ENCODE results near the gene NFKBIE. TPM values are rescaled to one million over a fixed set of nuclear protein-coding genes. Genes with fewer than 3 reads are reported as not detected.

Gene NFKBIE
- total and polyA plus RNA-seq, 7 donors, result 4.7 to 16.2 (median 10.0) TPM

DNA sequence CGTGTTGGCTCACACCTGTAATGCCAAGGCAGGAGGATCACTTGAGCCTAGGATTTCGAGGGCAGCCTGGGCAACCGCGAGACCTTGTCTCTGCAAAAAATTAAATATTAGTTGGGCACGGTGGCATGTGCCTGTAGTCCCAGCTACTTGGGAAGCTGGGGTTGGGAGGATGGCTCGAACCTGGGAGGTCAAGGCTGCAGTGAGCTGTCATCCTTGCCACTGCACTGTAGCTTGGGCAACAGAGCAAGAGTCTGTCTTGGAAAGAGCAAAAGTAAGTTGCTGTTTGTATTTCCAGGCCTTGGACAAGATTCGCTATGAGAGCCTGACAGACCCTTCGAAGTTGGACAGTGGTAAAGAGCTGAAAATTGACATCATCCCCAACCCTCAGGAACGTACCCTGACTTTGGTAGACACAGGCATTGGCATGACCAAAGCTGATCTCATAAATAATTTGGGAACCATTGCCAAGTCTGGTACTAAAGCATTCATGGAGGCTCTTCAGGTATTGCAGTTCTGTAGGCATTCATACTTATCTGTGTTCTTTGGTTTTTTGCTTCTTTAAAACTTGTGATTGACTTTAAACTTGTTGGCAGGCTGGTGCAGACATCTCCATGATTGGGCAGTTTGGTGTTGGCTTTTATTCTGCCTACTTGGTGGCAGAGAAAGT lies 16.1 kb downstream of the NFKBIE start:
- H3K9me3 ChIP-seq, result no peaks in the 10 kb centered on the region
- H3K4me3 ChIP-seq, result no peak overlapping the region
- intact Hi-C loops (cut with DNase I), result no loop called here
- peaks cover 36 to 55% (median 52%) of the 10 kb centered on the region in 4 donors for H3K36me3 ChIP-seq
- no peak for DNase-seq
- peaks cover 0 to 29% (median 25%) of the 10 kb centered on the region in 4 donors for H3K4me1 ChIP-seq
- WGBS, 2 donors, result 80 to 83% methylated on average over 9 of the region's 9 CpGs
- peak overlapping the region in 3 of 4 donors; percentile 0 to 96 (median 96) for H3K27ac ChIP-seq
- no peaks in the 10 kb centered on the region for H3K27me3 ChIP-seq
- TF ChIP-seq EP300 (IDR thresholded peaks at IDR 0.05), result no peak
- TF ChIP-seq, protein P1, sequence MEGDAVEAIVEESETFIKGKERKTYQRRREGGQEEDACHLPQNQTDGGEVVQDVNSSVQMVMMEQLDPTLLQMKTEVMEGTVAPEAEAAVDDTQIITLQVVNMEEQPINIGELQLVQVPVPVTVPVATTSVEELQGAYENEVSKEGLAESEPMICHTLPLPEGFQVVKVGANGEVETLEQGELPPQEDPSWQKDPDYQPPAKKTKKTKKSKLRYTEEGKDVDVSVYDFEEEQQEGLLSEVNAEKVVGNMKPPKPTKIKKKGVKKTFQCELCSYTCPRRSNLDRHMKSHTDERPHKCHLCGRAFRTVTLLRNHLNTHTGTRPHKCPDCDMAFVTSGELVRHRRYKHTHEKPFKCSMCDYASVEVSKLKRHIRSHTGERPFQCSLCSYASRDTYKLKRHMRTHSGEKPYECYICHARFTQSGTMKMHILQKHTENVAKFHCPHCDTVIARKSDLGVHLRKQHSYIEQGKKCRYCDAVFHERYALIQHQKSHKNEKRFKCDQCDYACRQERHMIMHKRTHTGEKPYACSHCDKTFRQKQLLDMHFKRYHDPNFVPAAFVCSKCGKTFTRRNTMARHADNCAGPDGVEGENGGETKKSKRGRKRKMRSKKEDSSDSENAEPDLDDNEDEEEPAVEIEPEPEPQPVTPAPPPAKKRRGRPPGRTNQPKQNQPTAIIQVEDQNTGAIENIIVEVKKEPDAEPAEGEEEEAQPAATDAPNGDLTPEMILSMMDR (IDR thresholded peaks at IDR 0.05), result no peak
- TF ChIP-seq POLR2AphosphoS5 (IDR thresholded peaks at IDR 0.05), result no peak
- no peak for TF ChIP-seq POLR2A (IDR thresholded peaks at IDR 0.05)

DNA sequence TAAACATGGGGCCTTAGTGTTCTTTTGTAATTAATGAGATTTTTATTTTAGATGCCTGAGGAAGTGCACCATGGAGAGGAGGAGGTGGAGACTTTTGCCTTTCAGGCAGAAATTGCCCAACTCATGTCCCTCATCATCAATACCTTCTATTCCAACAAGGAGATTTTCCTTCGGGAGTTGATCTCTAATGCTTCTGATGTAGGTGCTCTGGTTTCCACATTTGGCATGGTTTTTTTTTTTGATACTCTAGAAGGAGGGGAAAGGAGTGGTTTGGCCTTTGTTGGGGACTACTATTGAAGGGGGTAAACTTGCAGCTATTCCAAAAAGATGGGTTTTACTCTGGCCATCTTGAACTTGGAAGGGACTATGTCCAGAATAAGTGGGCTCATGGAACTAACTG lies 16.8 kb downstream of the NFKBIE start:
- H3K9me3 ChIP-seq, result no peaks in the 10 kb centered on the region
- H3K27ac ChIP-seq, result peak overlapping the region; percentile 96 to 99 (median 96)
- intact Hi-C loops (cut with DNase I), result no loop called here
- H3K4me1 ChIP-seq, result peaks cover 0 to 25% (median 24%) of the 10 kb centered on the region in 4 donors
- peaks cover 30 to 49% (median 48%) of the 10 kb centered on the region in 4 donors for H3K36me3 ChIP-seq
- WGBS, 2 donors, result 20 to 32% methylated on average over 1 of the region's 1 CpG
- DNase-seq, result no peak
- TF ChIP-seq EP300 (IDR thresholded peaks at IDR 0.05) (no peak), POLR2A (IDR thresholded peaks at IDR 0.05) (no peak), POLR2AphosphoS5 (IDR thresholded peaks at IDR 0.05) (no peak)
- TF ChIP-seq, protein P1 (IDR thresholded peaks at IDR 0.05), result no peak
- peak overlapping the region; percentile 68 to 98 (median 82) for H3K4me3 ChIP-seq
- H3K27me3 ChIP-seq, result no peaks in the 10 kb centered on the region

DNA sequence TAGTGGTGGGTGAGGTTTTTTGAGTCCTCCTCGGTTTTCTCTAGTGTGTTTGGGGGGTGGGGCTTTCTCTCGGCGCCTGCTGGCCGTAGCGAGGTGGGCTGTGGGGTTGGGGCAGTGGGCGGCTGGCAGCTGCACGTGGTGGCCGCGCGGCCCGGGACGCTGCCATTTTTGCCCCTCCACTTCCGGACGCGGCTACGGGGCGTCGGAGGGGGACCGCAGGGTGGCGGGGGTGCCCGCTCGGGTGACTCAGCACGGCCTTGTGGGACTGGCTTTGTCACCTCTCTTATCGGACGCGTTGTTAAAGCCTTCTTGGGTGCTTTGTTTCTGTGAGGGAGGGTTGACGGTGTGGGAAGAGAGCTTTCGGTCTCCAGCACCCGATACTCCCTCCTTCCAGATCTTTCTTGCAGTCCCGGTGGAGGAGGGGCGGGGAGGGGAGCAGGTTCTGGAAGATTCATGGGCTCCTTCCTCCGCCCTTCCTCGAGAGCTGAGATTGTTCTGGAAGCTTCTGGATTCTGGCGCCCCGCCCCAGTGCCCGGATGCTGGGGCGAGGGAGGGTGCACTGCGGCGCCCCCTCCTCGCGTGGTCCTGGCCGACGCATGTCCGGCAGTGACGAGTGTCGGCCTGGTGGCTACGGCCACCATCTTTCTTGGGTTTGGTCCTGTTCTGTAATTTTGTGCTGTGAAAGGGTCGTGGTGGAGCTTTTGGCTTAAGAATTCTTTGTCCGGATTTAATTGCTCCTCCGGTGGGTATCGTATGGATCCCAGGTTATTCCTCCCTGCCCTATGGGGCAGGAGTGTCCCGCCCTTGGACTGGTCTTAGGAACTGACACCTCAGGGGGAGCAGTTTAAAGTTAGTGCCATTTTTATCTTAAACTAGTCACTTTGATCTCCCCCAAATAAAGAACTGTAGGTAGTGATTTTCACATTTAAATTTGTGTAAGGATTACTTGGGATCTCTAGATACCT lies 17.7 kb downstream of the NFKBIE start:
- Histone ChIP-seq H3K27me3 (no peaks in the 10 kb centered on the region), H3K36me3 (peaks cover 22 to 39% (median 38%) of the 10 kb centered on the region in 4 donors), H3K27ac (peak overlapping the region; percentile 96 to 99 (median 96)), H3K9me3 (no peaks in the 10 kb centered on the region), H3K4me1 (peaks cover 0 to 25% (median 24%) of the 10 kb centered on the region in 4 donors), H3K4me3 (peak overlapping the region; percentile 68 to 98 (median 82))
- intact Hi-C loops (cut with DNase I), result no loop called here
- peak; percentile 87 for DNase-seq
- 0% methylated on average over 52 of the region's 52 CpGs for WGBS, 2 donors
- peak in 3 of 4 donors; percentile 10 to 76 (median 29) for TF ChIP-seq POLR2AphosphoS5 (IDR thresholded peaks at IDR 0.05)
- TF ChIP-seq, protein P1 (IDR thresholded peaks at IDR 0.05), result no peak
- TF ChIP-seq EP300 (IDR thresholded peaks at IDR 0.05), result peak in 1 of 4 donors; percentile 39

DNA sequence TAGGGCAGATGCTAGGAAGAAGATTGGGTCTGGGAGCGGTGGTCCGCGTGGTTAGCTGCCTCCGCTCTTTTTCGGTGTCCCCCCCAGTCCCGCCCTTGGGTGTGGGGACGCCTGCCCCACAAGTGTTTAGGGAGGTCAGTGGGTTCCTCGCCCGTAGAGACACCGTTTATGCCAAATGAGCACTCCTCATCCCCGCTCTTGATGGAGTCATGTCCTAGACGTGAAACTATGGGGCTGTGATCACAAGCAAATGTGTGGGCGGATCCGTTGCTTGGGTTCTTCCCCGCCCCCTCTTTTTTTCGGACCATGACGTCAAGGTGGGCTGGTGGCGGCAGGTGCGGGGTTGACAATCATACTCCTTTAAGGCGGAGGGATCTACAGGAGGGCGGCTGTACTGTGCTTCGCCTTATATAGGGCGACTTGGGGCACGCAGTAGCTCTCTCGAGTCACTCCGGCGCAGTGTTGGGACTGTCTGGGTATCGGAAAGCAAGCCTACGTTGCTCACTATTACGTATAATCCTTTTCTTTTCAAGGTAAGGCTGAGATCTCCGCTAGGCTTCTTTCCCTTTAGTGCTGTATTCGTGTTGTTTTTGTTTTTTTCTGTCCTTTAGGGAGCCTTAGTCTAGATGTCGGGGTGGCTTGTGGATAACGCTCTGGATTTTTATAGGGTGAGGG lies 18.6 kb downstream of the NFKBIE start, which contains the start of gene HSP90AB1:
TSS of gene HSP90AB1 (plus strand) at position 439 of the 675 bp plus-strand sequence. CDS start 1,529 bp downstream, outside the sequence.
- no peaks in the 10 kb centered on the region for H3K27me3 ChIP-seq
- peaks cover 0 to 25% (median 24%) of the 10 kb centered on the region in 4 donors for H3K4me1 ChIP-seq
- intact Hi-C loops (cut with DNase I), result loop anchor here (1.0 kb wide), 2 partner anchors 8 to 12 kb away; no protein-coding TSS in a partner anchor
- H3K9me3 ChIP-seq, result no peaks in the 10 kb centered on the region
- DNase-seq, result peak; percentile 99
- peak within 1 kb of the TSS; percentile 96 to 99 (median 96) for H3K27ac ChIP-seq
- TF ChIP-seq, protein P1 (IDR thresholded peaks at IDR 0.05), result no peak
- peak in 1 of 4 donors; percentile 74 for TF ChIP-seq EP300 (IDR thresholded peaks at IDR 0.05)
- peak; percentile 98 to 99 for TF ChIP-seq POLR2A (IDR thresholded peaks at IDR 0.05)
- peak; percentile 99 to 100 (median 100) for TF ChIP-seq POLR2AphosphoS5 (IDR thresholded peaks at IDR 0.05)
- peaks cover 16 to 32% (median 30%) of the 10 kb centered on the region in 4 donors for H3K36me3 ChIP-seq
- 0% methylated on average over 34 of the region's 34 CpGs for WGBS, 2 donors
- H3K4me3 ChIP-seq, result peak within 1 kb of the TSS; percentile 68 to 98 (median 82)
